SIG-M5 treated with dmso at 0.1 percent for 504 hours (cell line): ENCODE measurements around the gene APBB1.
A peak's percentile ranks its signal among the peaks of the same experiment; 100 is the strongest.

Experiments
- DNase-seq: peaks from one replicate; lab custom pipeline; 2025; ENCODE audit not compliant: unreplicated experiment; lab: John Stamatoyannopoulos, UW

The APBB1 gene

GRCh38 chr11:6417907-6418556 is 862 bp downstream of the APBB1 start:
- DNase-seq, result no peak

- DNase-seq, result no peak
These were observed 3.1 kb downstream of the APBB1 start for GRCh38 chr11:6415797-6416196.

- DNase-seq, result peak; percentile 87
These were observed 4.0 kb downstream of the APBB1 start for GRCh38 chr11:6414874-6415328.

- peak; percentile 80 for DNase-seq
These were observed 5.1 kb downstream of the APBB1 start for GRCh38 chr11:6413791-6414201.

- no peak for DNase-seq
These were observed 7.3 kb downstream of the APBB1 start for GRCh38 chr11:6411594-6412031.

GRCh38 chr11:6410695-6411430 is 8.0 kb downstream of the APBB1 start:
- DNase-seq, result no peak

- DNase-seq, result no peak
These were observed 12.5 kb downstream of the APBB1 start for GRCh38 chr11:6406370-6406769.

GRCh38 chr11:6405846-6406245 is 13.0 kb downstream of the APBB1 start:
- DNase-seq, result no peak

GRCh38 chr11:6405052-6405667 is 13.7 kb downstream of the APBB1 start:
- DNase-seq, result no peak

- no peak for DNase-seq
These were observed 14.4 kb downstream of the APBB1 start for GRCh38 chr11:6404342-6405051.

GRCh38 chr11:6403539-6403938 is 15.4 kb downstream of the APBB1 start:
- no peak for DNase-seq

- DNase-seq, result peak; percentile 50
These were observed 16.3 kb downstream of the APBB1 start for GRCh38 chr11:6402561-6402981.

- no peak for DNase-seq
These were observed 16.8 kb downstream of the APBB1 start for GRCh38 chr11:6402061-6402470.

- DNase-seq, result no peak
These were observed 17.4 kb downstream of the APBB1 start for GRCh38 chr11:6401464-6401863.

GRCh38 chr11:6400431-6401345 is 18.2 kb downstream of the APBB1 start:
- DNase-seq, result no peak

GRCh38 chr11:6397636-6398035 is 21.3 kb downstream of the APBB1 start:
- no peak for DNase-seq

GRCh38 chr11:6397156-6397555 is 21.7 kb downstream of the APBB1 start:
- no peak for DNase-seq

GRCh38 chr11:6395470-6396060 is 23.3 kb downstream of the APBB1 start:
- DNase-seq, result no peak

GRCh38 chr11:6393989-6394670 is 24.8 kb downstream of the APBB1 start:
- no peak for DNase-seq
